HL-60/S4 treated with phorbol 12-myristate 13-acetate at 8.2 ng/mL for 4 days and 3 days (cell line): ENCODE measurements around the gene CNTNAP5.

Experiments used
- in situ Hi-C: fragments of 300-500 bp; cut with MboI; formaldehyde crosslinking; loops from 2 replicates; pipeline ENCODE4 v1.15.0; 2022; ENCODE audit warnings: low sequenced_read_pairs

CNTNAP5 gene

DNA sequence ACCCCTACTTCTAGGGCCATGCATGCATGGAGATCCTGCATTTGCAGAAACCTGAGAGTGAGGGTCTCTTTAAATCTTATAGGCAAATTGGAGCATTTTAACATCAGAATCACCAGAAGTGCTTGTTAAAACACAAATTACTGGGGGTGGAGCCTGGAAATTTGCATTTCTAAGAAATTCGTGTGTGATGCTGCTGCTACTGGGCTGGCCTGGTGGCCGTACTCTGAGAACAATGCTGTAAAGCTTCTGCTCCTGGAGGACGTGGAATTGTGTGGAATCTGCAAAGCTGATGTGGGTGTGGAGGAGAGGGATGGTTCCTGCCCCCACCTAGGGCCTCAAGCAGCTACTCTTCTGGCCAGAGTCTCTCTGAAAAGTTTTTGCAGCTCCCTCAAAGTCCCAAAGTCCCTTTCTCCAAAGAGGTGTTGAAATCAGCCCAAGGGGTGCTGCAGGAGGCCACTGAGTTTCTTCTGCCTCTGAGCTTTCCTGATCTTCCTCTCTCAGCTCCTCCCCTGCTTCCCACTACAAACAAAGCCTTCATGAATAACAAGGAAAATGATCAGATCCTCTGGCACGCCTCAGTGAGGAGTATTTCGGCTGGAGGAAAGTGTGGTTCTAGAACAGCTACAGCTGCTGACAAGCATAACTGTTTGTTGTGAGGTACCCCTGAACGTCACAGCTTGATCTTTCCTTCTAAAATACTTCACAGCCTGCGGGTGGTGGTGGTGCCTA is 508.3 kb downstream of the CNTNAP5 start:
- in situ Hi-C loops = no loop called here

GRCh38 chr2:124534028-124534427 is 508.9 kb downstream of the CNTNAP5 start:
- in situ Hi-C loops = no loop called here

- in situ Hi-C loops = no loop called here
These were observed 510.7 kb downstream of the CNTNAP5 start for GRCh38 chr2:124535816-124536215.

- in situ Hi-C loops = no loop called here
These were observed 511.5 kb downstream of the CNTNAP5 start for GRCh38 chr2:124536591-124536990.

DNA sequence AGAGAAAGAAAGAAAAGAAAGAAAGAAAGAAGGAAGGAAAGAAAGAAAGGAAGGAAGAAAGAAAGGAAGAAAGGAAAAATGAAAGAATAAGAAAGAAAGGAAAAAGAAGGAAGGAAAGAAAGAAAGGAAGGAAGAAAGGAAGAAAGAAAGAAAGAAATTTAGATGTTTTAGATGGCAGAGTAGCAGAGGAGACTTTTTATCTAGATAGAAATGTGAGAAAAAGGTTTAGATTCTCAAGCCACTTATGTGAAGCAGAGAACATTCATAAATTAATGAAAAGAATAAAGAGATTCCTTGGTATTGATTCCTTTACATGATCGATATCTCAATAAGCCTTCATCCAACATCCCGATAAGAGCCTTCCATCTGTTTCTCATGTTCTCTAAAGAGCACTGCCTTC is 513.5 kb downstream of the CNTNAP5 start:
- in situ Hi-C loops = no loop called here

- in situ Hi-C loops = no loop called here
These were observed 515.7 kb downstream of the CNTNAP5 start for GRCh38 chr2:124540805-124541204.

DNA sequence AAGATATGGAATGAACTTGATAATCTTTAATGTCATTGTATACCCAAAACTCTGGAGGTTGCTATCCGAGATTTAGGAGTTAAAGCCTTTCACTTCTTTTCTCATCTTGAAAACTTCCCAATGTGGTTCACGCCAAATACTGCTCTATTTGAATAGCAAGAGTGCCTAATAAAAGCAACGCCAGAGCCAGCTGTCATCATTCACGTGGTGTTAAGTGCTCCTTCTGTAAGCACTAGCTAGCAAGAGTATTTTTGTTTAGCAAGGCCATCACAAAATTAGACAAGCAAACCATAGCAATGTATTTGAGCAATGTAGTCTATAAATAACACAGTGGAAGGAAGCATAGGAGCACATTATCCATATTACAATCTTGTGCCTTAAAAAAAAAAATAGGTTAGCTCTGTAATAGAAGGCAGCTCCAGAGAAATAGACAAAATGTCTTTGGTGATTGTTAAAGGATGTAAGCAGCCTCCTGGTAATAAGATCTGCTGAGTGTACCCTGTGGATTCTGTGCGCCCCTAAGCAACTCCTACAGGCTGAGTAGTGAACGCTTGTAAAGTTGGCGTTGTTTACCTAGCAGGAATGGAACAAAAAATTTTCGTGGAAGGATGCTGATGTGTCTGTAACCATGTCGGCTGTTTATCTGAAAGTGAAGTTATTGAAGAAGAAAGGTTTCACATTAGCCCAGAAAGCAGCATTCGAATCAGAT is 518.0 kb downstream of the CNTNAP5 start:
- in situ Hi-C loops = no loop called here

GRCh38 chr2:124547700-124548099 is 522.6 kb downstream of the CNTNAP5 start:
- in situ Hi-C loops = no loop called here

- in situ Hi-C loops = no loop called here
These were observed 533.3 kb downstream of the CNTNAP5 start for GRCh38 chr2:124558277-124558905.

DNA sequence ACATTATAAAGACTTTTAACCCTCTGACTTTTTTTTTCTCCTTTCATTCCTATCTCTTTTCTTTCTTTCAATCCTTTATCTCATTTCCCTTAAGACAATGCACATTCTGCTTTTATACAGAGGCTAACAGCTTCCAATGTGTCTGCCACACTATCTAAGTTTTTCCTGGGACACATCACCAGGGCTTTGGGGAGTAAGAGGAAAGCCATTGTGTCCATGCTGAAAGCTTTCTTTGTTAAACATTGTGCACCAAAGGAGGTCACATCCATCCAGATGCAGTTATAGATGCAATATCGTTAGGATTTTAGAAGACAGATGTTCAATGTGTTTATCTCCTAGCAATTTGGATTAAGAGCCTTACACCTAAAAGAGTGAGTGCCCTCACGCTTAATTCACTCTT is 534.1 kb downstream of the CNTNAP5 start:
- in situ Hi-C loops = no loop called here

GRCh38 chr2:124560592-124561112 is 535.6 kb downstream of the CNTNAP5 start:
- in situ Hi-C loops = no loop called here

GRCh38 chr2:124561486-124561885 is 536.4 kb downstream of the CNTNAP5 start:
- in situ Hi-C loops = no loop called here

- in situ Hi-C loops = no loop called here
These were observed 538.3 kb downstream of the CNTNAP5 start for GRCh38 chr2:124563426-124563825.

GRCh38 chr2:124566518-124566970 is 541.5 kb downstream of the CNTNAP5 start:
- in situ Hi-C loops = no loop called here

DNA sequence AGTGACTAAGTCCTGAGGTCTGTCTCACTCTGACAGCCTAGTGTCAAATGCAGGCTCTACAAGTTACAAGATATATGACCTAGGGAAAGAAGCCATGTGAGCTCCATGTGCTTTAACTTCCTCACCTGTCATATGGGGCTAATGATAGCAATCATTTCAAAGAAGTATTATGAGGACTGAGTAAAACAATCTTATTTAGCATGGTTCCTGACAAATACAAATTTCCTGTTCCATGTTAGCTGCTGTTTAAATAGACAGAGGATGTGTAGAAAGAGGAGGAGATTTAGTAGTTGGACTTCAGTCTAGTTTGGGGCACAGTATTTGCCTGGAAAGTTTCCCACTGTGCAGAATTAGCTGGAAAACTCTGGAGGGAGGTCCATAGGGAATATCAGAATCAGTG is 545.8 kb downstream of the CNTNAP5 start:
- in situ Hi-C loops = no loop called here

DNA sequence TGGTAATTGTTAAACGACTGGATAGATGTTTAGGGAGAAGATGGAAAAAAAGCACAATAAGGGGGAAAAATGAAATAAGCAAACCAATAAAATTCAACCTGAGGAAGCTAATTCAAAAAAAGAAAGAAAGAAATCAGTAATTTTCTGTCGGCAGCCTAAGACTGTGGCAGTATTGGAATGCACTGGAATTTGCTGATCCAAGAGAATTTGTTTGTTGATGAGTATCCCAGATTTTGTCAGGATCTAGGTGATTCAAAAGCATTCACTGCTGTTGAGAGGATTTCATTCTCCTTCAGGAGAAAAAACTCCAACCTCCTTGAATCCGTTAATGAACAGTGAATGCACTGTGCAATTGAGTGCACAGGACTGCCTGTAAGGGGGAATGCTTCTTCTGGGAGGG is 546.7 kb downstream of the CNTNAP5 start:
- in situ Hi-C loops = no loop called here

DNA sequence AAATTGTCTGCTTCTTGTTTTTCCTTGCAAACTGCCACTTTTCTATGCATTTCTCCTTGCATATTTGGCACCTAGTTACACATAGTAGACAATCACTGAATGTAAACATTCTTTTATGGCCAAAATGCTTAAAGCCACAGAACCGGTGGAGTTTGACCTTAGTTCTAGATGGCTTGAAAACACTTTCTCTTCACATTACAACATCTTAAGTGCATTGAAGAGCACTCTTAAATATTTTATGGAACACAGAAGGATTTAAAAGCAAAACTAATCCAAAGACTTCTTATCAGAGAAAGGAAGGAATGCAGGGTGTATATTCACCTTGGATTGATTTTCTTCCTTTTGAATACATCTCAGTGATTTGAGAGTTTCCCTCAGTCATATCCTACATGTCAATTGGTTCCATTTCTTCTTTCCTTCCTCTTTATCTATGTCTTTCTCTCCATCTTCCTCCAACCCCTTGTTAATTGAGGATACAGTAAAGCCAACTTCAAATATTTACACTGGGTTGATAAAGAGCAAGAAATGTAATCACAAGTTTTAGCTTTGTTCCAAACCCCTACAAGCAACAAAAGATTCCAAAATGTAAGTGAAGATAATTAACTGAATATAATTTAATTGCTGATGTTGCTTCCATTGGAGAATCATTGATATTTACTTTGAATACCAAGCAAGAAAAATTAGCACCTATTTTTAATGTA is 548.0 kb downstream of the CNTNAP5 start:
- in situ Hi-C loops = no loop called here

DNA sequence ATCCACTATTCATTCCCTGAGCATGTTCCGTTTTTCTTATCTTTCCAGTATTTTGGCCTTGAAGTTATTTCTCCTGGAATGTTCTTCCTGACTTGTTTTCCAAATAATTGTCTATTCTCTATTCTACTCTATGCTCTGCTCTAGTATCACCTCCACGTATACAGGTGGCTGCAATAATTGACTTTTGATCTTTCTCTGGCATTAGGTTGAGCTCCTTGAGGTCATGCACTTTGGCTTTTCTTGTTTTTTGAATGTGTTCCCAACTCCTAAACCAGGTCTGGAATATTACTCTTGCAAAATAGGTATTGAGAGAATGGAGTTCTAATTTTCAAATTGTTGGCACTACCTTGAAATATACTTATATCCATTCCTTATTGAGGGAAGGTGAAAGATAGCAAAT is 550.4 kb downstream of the CNTNAP5 start:
- in situ Hi-C loops = no loop called here

- in situ Hi-C loops = no loop called here
These were observed 555.2 kb downstream of the CNTNAP5 start for GRCh38 chr2:124580263-124580662.

GRCh38 chr2:124582387-124582786 is 557.3 kb downstream of the CNTNAP5 start:
- in situ Hi-C loops = no loop called here

- in situ Hi-C loops = no loop called here
These were observed 559.5 kb downstream of the CNTNAP5 start for GRCh38 chr2:124584615-124585014.
